Naive thymus-derived CD8-positive, alpha-beta T cell (primary cell): Measurements from ENCODE around the gene THPO. TPM values are rescaled to one million over a fixed set of nuclear protein-coding genes. Genes with fewer than 3 reads are reported as not detected.

Experiments used
- ATAC-seq, 2 donors: fragments of 150-1000 bp; cut with Tn5 transposase in 1 of 2; sonication (Bioruptor Pico), chemical (Tn5 transposase) in 1 of 2; 1 replicate in 1 of 2; 2 replicates in 1 of 2; pipeline ENCODE4 v1.10.0; 2021; ENCODE audit warnings: mild to moderate bottlenecking in 2 of 2, moderate library complexity in 2 of 2
- POLR2A ChIA-PET: fragments of 350-600 bp; sonication (Branson Sonifier 250); formaldehyde crosslinking; loops from one replicate; lab custom pipeline; 2021; ENCODE audit warnings: antibody characterized with exemption; lab: Charles Lee
- DNase-seq, 10 donors: peaks; one replicate each; pipeline versions ENCODE4 v3.0.0 to v3.0.0-alpha.2; 2020 to 2022
- H3K27ac Mint-ChIP-seq, 10 donors: one replicate each; pipeline ENCODE4 v1.8.0; 2020 to 2022; ENCODE audit warnings: mild to moderate bottlenecking in 10 of 10, mixed read lengths in 10 of 10, moderate library complexity in 4 of 10, inconsistent platforms in 1 of 10
- H3K27me3 Mint-ChIP-seq, 5 donors: one replicate each; pipeline ENCODE4 v1.8.0; 2021 to 2022; ENCODE audit warnings: mixed read lengths in 5 of 5
- H3K36me3 Mint-ChIP-seq, 3 donors: one replicate each; pipeline ENCODE4 v1.8.0; 2020 to 2022; ENCODE audit warnings: mixed read lengths in 3 of 3, mild to moderate bottlenecking in 2 of 3, inconsistent platforms in 1 of 3
- H3K4me1 Mint-ChIP-seq, 4 donors: one replicate each; pipeline ENCODE4 v1.8.0; 2021 to 2022; ENCODE audit warnings: mixed read lengths in 4 of 4
- H3K4me3 Mint-ChIP-seq, 10 donors: one replicate each; pipeline ENCODE4 v1.8.0; 2020 to 2022; ENCODE audit warnings: mild to moderate bottlenecking in 10 of 10, mixed read lengths in 10 of 10, moderate library complexity in 6 of 10, inconsistent platforms in 1 of 10
- H3K9me3 Mint-ChIP-seq, 9 donors: one replicate each; pipeline ENCODE4 v1.8.0; 2020 to 2022; ENCODE audit warnings: mixed read lengths in 9 of 9, mild to moderate bottlenecking in 3 of 9, inconsistent platforms in 1 of 9, moderate library complexity in 1 of 9
- polyA plus RNA-seq, 3 donors: library from polyadenylated mRNA; unstranded; fragments of 300-500 nt; fragmentation: Illumina TruSeq; gene quantifications; one replicate each; pipeline ENCODE4 v1.2.3, GENCODE V29; 2021
- total RNA-seq, 8 experiments: library from RNA in 2 of 8; stranded (reverse) in 2 of 8; gene quantifications; one replicate each; pipeline ENCODE4 v1.2.3 and lab custom pipeline; 2021 to 2026

The THPO gene
- total and polyA plus RNA-seq, 5 experiments from 2014 or later: not detected

DNA sequence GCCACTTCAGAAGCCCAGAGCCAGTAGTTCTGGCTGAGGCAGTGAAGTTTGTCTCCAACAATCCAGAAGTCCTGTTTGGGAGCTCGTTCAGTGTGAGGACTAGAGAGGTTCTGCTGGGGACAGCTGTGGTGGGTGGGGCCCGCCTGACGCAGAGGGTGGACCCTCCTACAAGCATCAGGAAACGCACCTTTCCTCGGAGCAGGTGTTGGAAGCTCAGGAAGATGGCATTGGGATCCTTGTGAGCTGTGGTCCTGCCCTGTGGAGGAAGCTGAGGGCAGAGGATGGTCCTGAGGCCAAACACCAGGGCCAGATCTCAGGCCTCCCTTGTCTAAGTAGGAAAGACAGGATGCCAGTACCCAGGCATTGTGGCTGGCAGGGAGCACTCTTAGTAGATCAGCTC, 5.1 kb downstream of the THPO start:
- POLR2A ChIA-PET: interaction anchor here (1.0 to 1.5 kb wide), 2 partner anchors 11 to 193 kb away, joined by 3 to 5 read pairs; partner anchors contain the start of genes CLCN2 and POLR2H

DNA sequence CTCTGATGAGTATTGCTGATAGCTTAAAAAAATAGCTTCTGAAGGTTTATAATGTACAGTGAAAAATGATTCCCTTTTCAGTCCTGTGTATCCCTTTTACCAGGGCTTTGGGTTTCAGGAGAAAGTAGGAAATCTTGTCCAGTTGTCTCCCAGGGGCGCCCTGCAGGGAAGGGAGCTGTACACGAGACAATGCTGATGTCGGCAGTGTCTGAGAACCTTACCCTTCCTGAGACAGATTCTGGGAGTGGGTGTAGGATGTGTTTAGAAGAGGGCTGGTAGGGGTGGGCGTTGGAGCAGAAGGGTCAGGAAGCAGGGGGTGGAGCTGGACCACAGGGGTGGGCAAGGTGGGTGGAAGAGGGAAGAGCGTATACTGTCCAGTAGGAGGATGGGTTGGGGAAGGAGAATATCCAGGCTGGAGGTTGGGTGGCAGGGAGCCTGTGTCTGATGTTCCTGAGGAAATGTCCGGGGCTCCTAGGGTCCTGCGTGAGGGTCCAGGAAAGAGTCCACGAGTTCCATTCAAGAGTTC, 5.6 kb downstream of the THPO start:
- Mint-ChIP-seq H3K36me3 (peaks cover 0 to 25% (median 0%) of the 10 kb centered on the region in 3 donors), H3K27ac (peak overlapping the region in 4 of 10 donors; percentile 59 to 78 (median 76)), H3K4me3 (no peak overlapping the region), H3K27me3 (peaks cover 7 to 14% (median 10%) of the 10 kb centered on the region in 5 donors), H3K4me1 (peaks cover 5 to 13% (median 6%) of the 10 kb centered on the region in 4 donors), H3K9me3 (no peaks in the 10 kb centered on the region)
- no peak for ATAC-seq
- DNase-seq: no peak
- POLR2A ChIA-PET: interaction anchor here (0.7 to 1.5 kb wide), 2 partner anchors 9 to 10 kb away, joined by 3 to 5 read pairs; partner anchors contain the start of genes CLCN2 and POLR2H

More for the DNA sequence above, 5.1 kb downstream of the THPO start:
- H3K4me1 Mint-ChIP-seq: peaks cover 5 to 14% (median 11%) of the 10 kb centered on the region in 4 donors
- peaks cover 0 to 20% (median 0%) of the 10 kb centered on the region in 3 donors for H3K36me3 Mint-ChIP-seq
- no peak overlapping the region for H3K4me3 Mint-ChIP-seq
- peaks cover 7 to 20% (median 14%) of the 10 kb centered on the region in 5 donors for H3K27me3 Mint-ChIP-seq
- ATAC-seq (no peak), DNase-seq (no peak)
- H3K9me3 Mint-ChIP-seq: no peaks in the 10 kb centered on the region
- peak overlapping the region in 1 of 10 donors; percentile 77 for H3K27ac Mint-ChIP-seq

DNA sequence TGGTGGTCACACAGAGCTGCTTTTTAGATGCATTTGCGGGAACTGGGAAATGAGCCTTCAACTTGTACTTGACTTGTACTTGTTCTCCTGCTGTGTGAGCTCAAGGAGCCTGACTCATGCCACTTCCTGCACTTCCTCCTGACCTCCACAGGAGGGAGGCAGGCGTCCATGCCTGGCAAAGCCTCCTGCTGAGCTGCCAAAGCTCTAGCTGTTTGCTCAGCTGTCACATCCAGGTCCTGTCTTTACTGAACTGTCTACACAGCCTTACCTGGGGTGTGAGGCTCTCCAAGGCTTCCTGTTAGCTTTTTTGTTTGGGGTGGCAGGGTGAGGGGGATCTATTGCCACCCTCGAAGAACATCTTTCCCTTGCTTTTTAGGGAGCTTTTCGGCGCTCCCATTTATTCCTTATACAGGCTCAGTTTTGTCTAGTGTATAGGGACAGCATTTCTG, 6.4 kb downstream of the THPO start:
- POLR2A ChIA-PET: interaction anchor here (0.7 to 1.5 kb wide), 2 partner anchors 8 to 9 kb away, joined by 3 to 5 read pairs; partner anchors contain the start of genes CLCN2 and POLR2H

DNA sequence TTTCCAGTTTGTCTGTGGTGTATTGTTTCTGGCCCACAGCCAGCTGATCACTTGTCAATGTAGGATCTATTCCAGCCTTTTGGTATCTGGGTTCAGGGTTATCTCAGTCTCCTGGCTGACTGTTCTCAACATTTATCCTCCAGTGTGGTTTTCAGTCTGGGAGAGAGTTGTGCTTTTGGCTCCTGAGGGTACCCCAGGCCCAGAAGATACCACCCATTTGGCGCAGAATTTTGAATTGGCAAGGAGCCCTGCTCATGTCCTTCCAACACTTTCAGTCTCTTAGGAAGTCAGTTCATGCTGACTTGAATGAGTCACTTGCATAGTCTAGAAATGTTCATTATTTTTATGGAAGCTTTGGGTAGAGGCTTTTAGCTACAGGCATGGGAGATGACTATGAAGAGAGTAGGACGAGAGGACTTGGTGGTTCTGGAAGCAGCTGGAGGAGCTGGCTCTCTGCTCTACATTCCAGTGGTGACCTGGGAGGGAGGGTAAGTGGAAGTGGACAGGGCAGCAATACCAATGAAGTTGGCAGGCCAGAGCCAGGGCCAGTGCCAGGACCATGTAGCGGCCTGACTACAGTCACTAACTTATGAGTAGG, 9.3 kb downstream of the THPO start:
- Mint-ChIP-seq H3K9me3 (no peaks in the 10 kb centered on the region), H3K27me3 (no peaks in the 10 kb centered on the region), H3K4me3 (no peak overlapping the region), H3K27ac (peak overlapping the region in 1 of 10 donors; percentile 44), H3K36me3 (peaks cover 0 to 48% (median 0%) of the 10 kb centered on the region in 3 donors), H3K4me1 (peaks cover 19 to 30% (median 26%) of the 10 kb centered on the region in 4 donors)
- POLR2A ChIA-PET: no interaction called here
- ATAC-seq: no peak
- DNase-seq: no peak

More for the DNA sequence above, 6.4 kb downstream of the THPO start:
- Mint-ChIP-seq H3K9me3 (no peaks in the 10 kb centered on the region), H3K4me1 (peaks cover 4 to 16% (median 11%) of the 10 kb centered on the region in 4 donors), H3K36me3 (peaks cover 0 to 33% (median 0%) of the 10 kb centered on the region in 3 donors), H3K27me3 (peaks cover under 1 to 9% (median 5%) of the 10 kb centered on the region in 5 donors), H3K27ac (peak overlapping the region in 6 of 10 donors; percentile 21 to 78 (median 55)), H3K4me3 (peak overlapping the region in 1 of 10 donors; percentile 58)
- ATAC-seq (peak; percentile 97 to 98), DNase-seq (peak; percentile 33 to 75 (median 50))

DNA sequence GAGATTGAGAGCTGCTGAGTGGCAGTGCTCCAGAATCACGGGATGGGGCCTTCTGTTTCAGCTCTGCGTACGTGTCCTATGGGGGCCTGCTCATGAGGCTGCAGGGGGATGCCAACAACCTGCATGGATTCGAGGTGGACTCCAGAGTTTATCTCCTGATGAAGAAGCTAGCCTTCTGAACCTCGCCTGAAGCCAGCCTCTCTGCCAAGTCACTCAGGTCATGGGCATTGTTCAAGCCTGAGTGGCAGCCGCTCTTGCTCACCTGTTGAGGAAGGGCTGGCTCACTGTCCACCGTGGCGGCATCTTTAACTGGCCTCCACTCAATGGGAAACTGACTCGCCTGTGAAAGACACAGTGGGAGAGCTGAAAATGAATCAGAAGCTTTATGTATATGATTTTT, 9.9 kb downstream of the THPO start:
- Mint-ChIP-seq H3K36me3 (peaks cover 0 to 48% (median 0%) of the 10 kb centered on the region in 3 donors), H3K9me3 (no peaks in the 10 kb centered on the region)

DNA sequence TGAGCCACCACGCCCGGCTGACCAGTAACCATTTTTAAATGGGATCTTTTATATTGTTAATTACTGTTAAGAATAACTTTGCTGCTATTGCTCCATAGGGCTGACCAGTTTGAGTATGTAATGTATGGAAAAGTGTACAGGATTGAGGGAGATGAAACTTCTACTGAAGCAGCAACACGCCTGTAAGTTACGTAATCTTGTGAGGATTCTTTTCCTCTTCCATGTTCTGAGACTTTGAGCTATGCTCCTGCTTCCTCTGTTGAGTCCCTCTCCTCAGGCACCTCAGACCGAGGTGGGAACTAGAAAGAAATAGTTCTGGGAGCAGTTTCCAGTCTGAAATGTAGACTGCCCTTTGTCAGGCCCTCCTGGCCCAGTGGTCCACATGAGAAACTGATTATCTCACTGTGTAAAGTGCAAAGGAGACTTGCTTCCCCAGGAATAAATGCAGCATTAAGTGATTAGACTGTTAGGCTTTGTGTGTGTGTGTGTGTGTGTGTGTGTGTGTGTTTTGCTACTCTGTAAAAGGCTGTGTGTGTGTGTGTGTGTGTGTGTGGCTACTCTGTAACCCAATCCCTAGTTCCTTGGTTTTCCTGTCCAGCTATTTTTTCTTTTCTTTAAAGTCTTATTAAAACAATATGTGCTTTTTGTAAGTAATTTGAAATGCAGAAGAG, 11.3 kb downstream of the THPO start:
- DNase-seq (no peak), ATAC-seq (no peak)
- Mint-ChIP-seq H3K4me1 (peaks cover 24 to 34% (median 29%) of the 10 kb centered on the region in 4 donors), H3K27me3 (peaks cover 0 to 3% (median 0%) of the 10 kb centered on the region in 5 donors), H3K36me3 (peaks cover 0 to 48% (median 0%) of the 10 kb centered on the region in 3 donors), H3K9me3 (no peaks in the 10 kb centered on the region), H3K27ac (peak overlapping the region in 2 of 10 donors; percentile 9 to 75), H3K4me3 (peak overlapping the region in 1 of 10 donors; percentile 26)
- POLR2A ChIA-PET: interaction anchor here (0.8 kb wide), 1 partner anchor 27 kb away, joined by 5 read pairs; no protein-coding TSS in a partner anchor

More for the DNA sequence above, 9.9 kb downstream of the THPO start:
- no peak for ATAC-seq
- no peak for DNase-seq
- peaks cover 25 to 34% (median 26%) of the 10 kb centered on the region in 4 donors for H3K4me1 Mint-ChIP-seq
- no peak overlapping the region for H3K27ac Mint-ChIP-seq
- peaks cover 0 to 2% (median 0%) of the 10 kb centered on the region in 5 donors for H3K27me3 Mint-ChIP-seq
- no peak overlapping the region for H3K4me3 Mint-ChIP-seq
- POLR2A ChIA-PET: no interaction called here

DNA sequence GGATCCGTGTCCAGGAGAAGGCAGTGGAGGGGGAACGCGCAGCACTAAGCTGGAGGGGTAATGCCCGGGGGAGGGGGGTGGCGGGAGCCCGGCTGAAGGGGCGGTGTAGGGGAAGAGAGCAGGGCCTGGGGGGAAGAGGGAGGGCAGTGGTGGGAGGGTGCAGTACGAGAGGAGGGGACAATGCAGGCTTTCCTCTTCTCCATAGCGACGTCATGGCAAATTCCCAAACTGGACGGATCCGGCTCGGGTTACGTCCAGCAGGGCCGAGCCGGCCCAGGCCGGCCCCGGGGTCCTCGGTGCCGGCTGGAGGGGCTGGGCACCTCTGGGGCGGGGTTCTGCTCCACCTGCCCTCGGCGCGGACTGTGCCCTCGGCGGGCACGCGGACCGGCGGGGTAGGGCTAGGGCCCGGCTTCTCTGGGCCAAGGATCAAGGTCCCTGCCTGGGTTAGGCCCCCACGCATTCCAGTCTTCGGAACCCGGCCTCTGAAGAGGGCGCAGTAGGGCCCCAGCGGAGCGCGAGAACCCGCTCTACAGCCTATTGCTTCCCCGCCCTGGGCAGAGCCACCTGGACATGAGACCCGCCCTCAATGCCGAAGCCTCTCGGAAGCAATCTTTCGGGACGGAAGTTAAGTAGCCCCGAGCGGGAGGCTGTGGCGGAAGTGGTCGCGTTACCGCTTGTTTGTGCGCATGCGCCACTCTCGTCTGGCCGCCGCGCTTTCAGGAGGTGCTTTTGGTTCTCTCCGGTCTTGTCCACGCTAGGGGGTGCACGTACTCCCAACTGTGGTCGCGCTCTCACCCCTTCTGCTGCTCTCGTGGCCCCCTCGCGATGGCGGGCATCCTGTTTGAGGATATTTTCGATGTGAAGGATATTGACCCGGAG, 15.1 kb downstream of the THPO start:
- Mint-ChIP-seq H3K36me3 (peaks cover 0 to 28% (median 0%) of the 10 kb centered on the region in 3 donors), H3K27ac (peak overlapping the region; percentile 91 to 98 (median 96)), H3K27me3 (peaks cover 0 to 3% (median 0%) of the 10 kb centered on the region in 5 donors), H3K4me1 (peaks cover 21 to 41% (median 36%) of the 10 kb centered on the region in 4 donors), H3K9me3 (no peaks in the 10 kb centered on the region), H3K4me3 (peak overlapping the region; percentile 91 to 99 (median 98))
- POLR2A ChIA-PET: interaction anchor here (0.5 to 3.2 kb wide), 14 partner anchors 9 to 1575 kb away, joined by 3 to 15 read pairs (median 3); partner anchors contain the start of genes EIF2B5, EIF4G1, FAM131A and TRA2B
- ATAC-seq (peak; percentile 80 to 84), DNase-seq (peak; percentile 79 to 96 (median 93))

DNA sequence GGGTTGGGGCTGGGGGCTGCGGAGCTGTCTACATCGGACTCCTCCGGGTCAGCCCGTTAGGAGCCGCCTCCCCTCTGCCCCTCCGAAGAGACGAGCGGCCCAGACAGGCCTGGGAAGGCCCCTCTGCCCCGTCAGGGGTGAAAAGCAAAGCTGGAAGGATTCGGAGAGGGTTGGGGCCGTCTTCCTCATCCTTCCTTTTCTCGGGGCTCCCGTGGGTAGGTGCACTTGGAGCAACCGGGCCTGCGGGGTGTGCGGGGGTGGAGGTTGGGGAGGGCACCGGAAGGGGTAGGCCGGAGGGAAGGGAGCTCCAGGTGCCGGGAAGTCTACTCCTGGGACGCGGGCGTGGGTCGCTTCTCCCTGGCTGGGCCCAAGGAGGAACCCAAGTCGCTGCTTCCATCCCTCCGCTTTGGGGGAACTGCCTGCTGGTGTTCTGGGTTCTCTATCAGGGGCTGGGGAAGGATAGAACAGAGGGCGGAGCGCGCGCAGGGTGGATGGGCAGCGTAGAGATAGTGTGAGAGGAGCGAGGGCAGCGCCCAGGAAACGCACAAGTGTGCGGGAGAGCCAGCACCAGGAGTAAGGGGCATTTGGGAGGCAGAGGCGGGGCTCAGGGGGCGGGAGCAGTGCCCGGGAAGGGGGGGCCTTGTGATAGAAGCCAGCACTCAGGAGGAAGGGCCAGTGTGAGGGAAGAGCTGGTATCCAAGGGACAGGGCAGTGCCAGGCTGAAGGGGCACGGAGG, 15.9 kb downstream of the THPO start:
- Mint-ChIP-seq H3K27ac (peak overlapping the region; percentile 79 to 97 (median 93)), H3K4me3 (peak overlapping the region; percentile 91 to 98 (median 97)), H3K36me3 (peaks cover 0 to 20% (median 0%) of the 10 kb centered on the region in 3 donors), H3K4me1 (peaks cover 21 to 40% (median 36%) of the 10 kb centered on the region in 4 donors), H3K27me3 (peaks cover 0 to 3% (median 0%) of the 10 kb centered on the region in 5 donors), H3K9me3 (no peaks in the 10 kb centered on the region)
- DNase-seq (peak in 7 of 10 donors; percentile 13 to 54 (median 36)), ATAC-seq (peak; percentile 19 to 26)
- POLR2A ChIA-PET: interaction anchor here (0.5 to 3.2 kb wide), 14 partner anchors 8 to 1576 kb away, joined by 3 to 15 read pairs (median 3); partner anchors contain the start of genes EIF4G1, FAM131A, PSMD2 and TRA2B

DNA sequence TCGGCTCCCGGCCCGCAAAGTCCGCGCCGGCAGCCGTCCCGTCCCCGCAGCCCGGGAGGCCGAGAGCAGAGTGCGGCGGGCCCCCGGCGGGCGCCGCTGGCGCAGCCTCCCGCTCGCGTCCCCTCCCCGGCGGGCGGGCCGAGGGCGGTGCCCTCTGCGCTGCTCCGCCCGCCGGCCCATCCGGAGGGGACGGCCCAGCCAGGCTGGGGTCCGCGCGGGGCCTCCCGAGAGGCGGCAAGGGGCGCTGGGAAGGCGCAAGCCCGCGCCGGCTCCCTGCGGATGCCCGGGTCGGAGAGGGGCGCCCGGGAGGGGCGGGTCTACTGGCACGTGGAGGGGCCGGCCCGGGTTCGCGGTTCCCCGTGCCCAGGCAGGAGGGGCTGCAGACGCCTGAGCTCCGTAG, 16.5 kb downstream of the THPO start, which contains the start of the genes CLCN2 and POLR2H:
TSS of gene CLCN2 (minus strand) at position 74 of the 400 bp plus-strand sequence. CDS start 126 bp downstream, outside the sequence.
TSS of gene POLR2H (plus strand) at position 179 of the 400 bp plus-strand sequence. CDS start 1,783 bp downstream, outside the sequence.
- Mint-ChIP-seq H3K9me3 (no peaks in the 10 kb centered on the region), H3K4me1 (peaks cover 18 to 35% (median 33%) of the 10 kb centered on the region in 4 donors), H3K27me3 (peaks cover 0 to 3% (median 0%) of the 10 kb centered on the region in 5 donors), H3K27ac (peak within 1 kb of the TSS; percentile 79 to 97 (median 93)), H3K36me3 (peaks cover 0 to 14% (median 0%) of the 10 kb centered on the region in 3 donors), H3K4me3 (peak within 1 kb of the TSS; percentile 91 to 98 (median 97))
- ATAC-seq: peak; percentile 19 to 41
- DNase-seq: peak in 7 of 10 donors; percentile 18 to 59 (median 42)
- POLR2A ChIA-PET: interaction anchor here (0.5 to 3.2 kb wide), 10 partner anchors 10 to 1576 kb away, joined by 3 to 15 read pairs (median 3); partner anchors contain the start of genes FAM131A, PSMD2 and TRA2B

DNA sequence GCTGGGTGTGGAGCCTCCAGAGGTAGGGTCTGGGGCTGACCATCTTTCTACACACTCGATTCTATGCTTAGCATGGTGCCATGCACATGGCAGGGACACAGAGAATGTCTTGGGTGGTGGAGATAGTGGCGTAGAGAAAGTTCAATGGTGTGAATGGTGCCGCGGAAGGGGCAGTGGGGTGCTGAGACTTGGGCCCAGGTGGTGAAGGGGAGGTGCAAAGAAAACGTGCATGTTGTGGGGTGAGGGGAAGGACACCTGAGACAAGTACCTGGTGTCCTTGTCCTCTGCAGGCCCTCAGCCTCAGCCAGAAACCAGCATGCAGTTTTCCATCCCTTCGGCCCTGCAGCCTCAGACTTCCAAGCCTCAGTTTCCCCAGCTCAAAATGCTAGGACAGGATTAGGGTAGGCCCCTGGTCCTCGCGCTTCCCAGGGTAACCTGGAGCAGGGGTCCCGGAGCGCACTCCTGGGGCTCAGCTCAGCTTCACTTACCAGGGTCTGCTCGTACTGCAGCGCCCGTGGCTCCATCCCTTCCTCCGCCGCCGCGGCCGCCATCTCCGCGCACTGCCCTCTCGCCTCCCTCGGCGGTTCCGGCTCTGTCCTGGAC, 17.0 kb downstream of the THPO start:
- no peak for DNase-seq
- Mint-ChIP-seq H3K9me3 (no peaks in the 10 kb centered on the region), H3K27me3 (peaks cover 0 to 3% (median 0%) of the 10 kb centered on the region in 5 donors), H3K4me1 (peaks cover 18 to 35% (median 32%) of the 10 kb centered on the region in 4 donors), H3K27ac (peak overlapping the region in 7 of 10 donors; percentile 13 to 91 (median 57)), H3K4me3 (peak overlapping the region; percentile 71 to 91 (median 83)), H3K36me3 (peaks cover 0 to 9% (median 0%) of the 10 kb centered on the region in 3 donors)
- ATAC-seq: peak in 1 of 2 donors; percentile 2
- POLR2A ChIA-PET: interaction anchor here (0.9 to 3.2 kb wide), 5 partner anchors 23 to 217 kb away, joined by 3 to 15 read pairs (median 3); partner anchors contain the start of gene FAM131A
